Activated CD4-positive, CD25-positive, alpha-beta regulatory T cell treated with anti-CD3 and anti-CD28 coated beads, Interleukin-2, amount 50 U/mL, for 24 hours (primary cell): Measurements from ENCODE around the gene NCOR2.
"Not testable (repeated sequence)": the region's sequence is repeated elsewhere in the genome, so short reads cannot be mapped to it uniquely, and the experiment has no call there.

Experiments used
- ATAC-seq, 2 donors: fragments of 150-1000 bp; cut with Tn5 transposase; one replicate each; pipeline ENCODE4 v1.10.0; 2021; ENCODE audit warnings: mild to moderate bottlenecking in 1 of 2, moderate library complexity in 1 of 2

The NCOR2 gene

GRCh38 chr12:124599074-124599999 is 31.9 kb upstream of the NCOR2 start:
- peak; percentile 44 to 71 for ATAC-seq

- ATAC-seq: no peak
Measured at GRCh38 chr12:124597041-124597440, 29.6 kb upstream of the NCOR2 start.

GRCh38 chr12:124595444-124595843 is 28.0 kb upstream of the NCOR2 start:
- no peak for ATAC-seq

- ATAC-seq: no peak
Measured at GRCh38 chr12:124594851-124595250, 27.4 kb upstream of the NCOR2 start.

- no peak for ATAC-seq
Measured at GRCh38 chr12:124593851-124594401, 26.5 kb upstream of the NCOR2 start.

GRCh38 chr12:124593176-124593575 is 25.8 kb upstream of the NCOR2 start:
- ATAC-seq: no peak

- ATAC-seq: peak in 1 of 2 donors; percentile 35
Measured at GRCh38 chr12:124592481-124593160, 25.2 kb upstream of the NCOR2 start.

GRCh38 chr12:124592050-124592449 is 24.6 kb upstream of the NCOR2 start:
- ATAC-seq: no peak

GRCh38 chr12:124590447-124590846 is 23.0 kb upstream of the NCOR2 start:
- ATAC-seq: no peak

- ATAC-seq: peak; percentile 55 to 56
Measured at GRCh38 chr12:124588751-124589267, 21.4 kb upstream of the NCOR2 start.

- no peak for ATAC-seq
Measured at GRCh38 chr12:124588018-124588634, 20.7 kb upstream of the NCOR2 start.

GRCh38 chr12:124586756-124587155 is 19.3 kb upstream of the NCOR2 start:
- no peak for ATAC-seq

GRCh38 chr12:124584494-124584893 is 17.1 kb upstream of the NCOR2 start:
- not testable (repeated sequence) for ATAC-seq

- ATAC-seq: no peak
Measured at GRCh38 chr12:124583854-124584253, 16.4 kb upstream of the NCOR2 start.

- ATAC-seq: no peak
Measured at GRCh38 chr12:124582108-124582424, 14.7 kb upstream of the NCOR2 start.

GRCh38 chr12:124581307-124582107 is 14.1 kb upstream of the NCOR2 start:
- no peak for ATAC-seq

- no peak for ATAC-seq
Measured at GRCh38 chr12:124579921-124580517, 12.6 kb upstream of the NCOR2 start.

GRCh38 chr12:124578854-124579253 is 11.4 kb upstream of the NCOR2 start:
- no peak for ATAC-seq

GRCh38 chr12:124578445-124578844 is 11.0 kb upstream of the NCOR2 start:
- ATAC-seq: no peak

GRCh38 chr12:124577986-124578385 is 10.6 kb upstream of the NCOR2 start:
- ATAC-seq: no peak

- no peak for ATAC-seq
Measured at GRCh38 chr12:124577374-124577773, 10.0 kb upstream of the NCOR2 start.
